SK-N-SH (cell line): ENCODE results near the gene IFT172. TPM values are rescaled to one million over a fixed set of nuclear protein-coding genes. Genes with fewer than 3 reads are reported as not detected.
"Not testable (repeated sequence)": the region's sequence is repeated elsewhere in the genome, so short reads cannot be mapped to it uniquely, and the experiment has no call there.

Source experiments
- CTCF ChIA-PET: fragments of 300-600, 350-600 bp; formaldehyde crosslinking; extraction: SDS; loops from one replicate; lab custom pipeline; 2021; lab: Yijun Ruan, JAX
- POLR2A ChIA-PET: fragments of 350-600 bp; sonication (Branson Sonifier 250); formaldehyde crosslinking; extraction: SDS; loops from one replicate; lab custom pipeline; 2020; ENCODE audit warnings: antibody characterized with exemption, inconsistent platforms; lab: Yijun Ruan, JAX
- DNase-seq: peaks from one replicate; pipeline ENCODE4 v3.0.0; 2012
- H2AFZ ChIP-seq: fragments of 200-600 bp; sonication (generic); 2 replicates; pipeline ENCODE4 v1.8.1; 2016; ENCODE audit warnings: antibody characterized with exemption, mild to moderate bottlenecking, low read depth
- H3F3A ChIP-seq: fragments of 200-600 bp; sonication (generic); replicated peaks from 2 replicates; pipeline ENCODE3; 2016; ENCODE audit warnings: antibody characterized with exemption, mild to moderate bottlenecking; ENCODE audit not compliant: insufficient read depth
- H3K27ac ChIP-seq, 2 experiments: fragments of 200-500 bp in 1 of 2; fragments of 200-600 bp in 1 of 2; sonication (Bioruptor generic) in 1 of 2; sonication (generic), shearing (Covaris generic) in 1 of 2; 2 replicates each; pipeline versions ENCODE4 v1.5.1 to v1.6.1; 2014 to 2016; ENCODE audit warnings: low read depth in 2 of 2, inconsistent platforms in 1 of 2, low read length in 1 of 2, mild to moderate bottlenecking in 1 of 2, mixed read lengths in 1 of 2
- H3K27me3 ChIP-seq: fragments of 200-600 bp; sonication (generic), shearing (Covaris generic); 2 replicates; pipeline ENCODE4 v1.6.1; 2016; ENCODE audit warnings: mixed run types; ENCODE audit not compliant: insufficient read depth
- H3K36me3 ChIP-seq, 2 experiments: fragments of 200-500 bp in 1 of 2; fragments of 200-600 bp in 1 of 2; sonication (Bioruptor generic) in 1 of 2; sonication (generic) in 1 of 2; replicated peaks in 1 of 2; 2 replicates each; pipeline versions ENCODE3 to v1.5.1; 2014 to 2016; ENCODE audit warnings: low read length in 1 of 2, mild to moderate bottlenecking in 1 of 2; ENCODE audit not compliant: insufficient read depth in 2 of 2, control insufficient read depth in 1 of 2
- H3K4me1 ChIP-seq, 2 experiments: fragments of 200-500 bp in 1 of 2; fragments of 200-600 bp in 1 of 2; sonication (Bioruptor generic) in 1 of 2; sonication (generic), shearing (Covaris generic) in 1 of 2; 2 replicates each; pipeline versions ENCODE4 v1.5.1 to v1.6.1; 2014 to 2016; ENCODE audit warnings: low read depth in 1 of 2, low read length in 1 of 2, mixed run types in 1 of 2; ENCODE audit not compliant: insufficient read depth in 2 of 2, control insufficient read depth in 1 of 2
- H3K4me2 ChIP-seq: fragments of 200-600 bp; sonication (generic), shearing (Covaris generic); 2 replicates; pipeline ENCODE4 v1.6.1; 2017; ENCODE audit warnings: mixed run types
- H3K4me3 ChIP-seq, 2 experiments: fragments of 200-500 bp in 1 of 2; fragments of 200-600 bp in 1 of 2; sonication (Bioruptor generic) in 1 of 2; sonication (generic), shearing (Covaris generic) in 1 of 2; 2 replicates each; pipeline versions ENCODE4 v1.5.1 to v1.8.1; 2014 to 2016; ENCODE audit warnings: low read depth in 2 of 2, inconsistent platforms in 1 of 2, low read length in 1 of 2, mild to moderate bottlenecking in 1 of 2, mixed read lengths in 1 of 2, moderate library complexity in 1 of 2
- H3K79me2 ChIP-seq: fragments of 200-600 bp; sonication (generic); 2 replicates; pipeline ENCODE4 v1.8.1; 2017; ENCODE audit warnings: mild to moderate bottlenecking; ENCODE audit not compliant: insufficient read depth
- H3K9ac ChIP-seq: fragments of 200-600 bp; sonication (generic); 2 replicates; pipeline ENCODE4 v1.6.1; 2017; ENCODE audit warnings: mixed run types
- H3K9me2 ChIP-seq: fragments of 200-600 bp; sonication (generic); 2 replicates; pipeline ENCODE4 v1.6.1; 2017; ENCODE audit warnings: mixed run types
- H3K9me3 ChIP-seq: fragments of 200-600 bp; sonication (generic); 2 replicates; pipeline ENCODE4 v1.6.1; 2017; ENCODE audit warnings: mixed run types, mild to moderate bottlenecking, moderate library complexity
- H4K20me1 ChIP-seq: fragments of 200-600 bp; sonication (generic); 2 replicates; pipeline ENCODE4 v1.6.1; 2017; ENCODE audit warnings: mild to moderate bottlenecking, mixed run types; ENCODE audit not compliant: insufficient read depth
- CHD2 ChIP-seq: fragments of 150-350 bp; IDR thresholded peaks from 2 replicates; pipeline ENCODE4 v1.6.1; 2018; ENCODE audit warnings: low read length; ENCODE audit not compliant: partially characterized antibody
- ELF1 ChIP-seq: IDR thresholded peaks from 2 replicates; pipeline ENCODE4 v1.4.0; 2012
- FOXJ3 ChIP-seq: sonication (generic); formaldehyde crosslinking; IDR thresholded peaks from 2 replicates; pipeline ENCODE4 v1.5.1; 2020; ENCODE audit warnings: mild to moderate bottlenecking, missing genetic modification reagents
- FOXM1 ChIP-seq: IDR thresholded peaks from 2 replicates; pipeline ENCODE4 v1.4.0; 2012; ENCODE audit warnings: low read depth, mild to moderate bottlenecking
- GABPA ChIP-seq: IDR thresholded peaks from 2 replicates; pipeline ENCODE4 v1.4.0; 2012; ENCODE audit warnings: low read depth, mild to moderate bottlenecking
- JUND ChIP-seq: IDR thresholded peaks from 2 replicates; pipeline ENCODE4 v1.4.0; 2012
- MAX ChIP-seq: IDR thresholded peaks from 2 replicates; pipeline ENCODE4 v1.4.0; 2012; ENCODE audit warnings: low read depth
- NRF1 ChIP-seq: IDR thresholded peaks from 2 replicates; pipeline ENCODE4 v1.6.1; 2012; ENCODE audit warnings: low read depth, mild to moderate bottlenecking, low read length
- RCOR1 ChIP-seq: fragments of 150-350 bp; IDR thresholded peaks from 2 replicates; pipeline ENCODE4 v1.6.1; 2017; ENCODE audit warnings: antibody characterized with exemption, low read length
- REST ChIP-seq: IDR thresholded peaks from 2 replicates; pipeline ENCODE4 v1.6.1; 2012; ENCODE audit warnings: mild to moderate bottlenecking, low read depth, low read length, moderate library complexity
- RXRA ChIP-seq: IDR thresholded peaks from 2 replicates; pipeline ENCODE4 v1.4.0; 2012; ENCODE audit warnings: low read depth, mild to moderate bottlenecking, borderline replicate concordance
- TAF1 ChIP-seq: IDR thresholded peaks from 2 replicates; pipeline ENCODE4 v1.6.1; 2012; ENCODE audit warnings: low read depth, mild to moderate bottlenecking, low read length, moderate library complexity, borderline replicate concordance
- TEAD4 ChIP-seq: IDR thresholded peaks from 2 replicates; pipeline ENCODE4 v1.4.0; 2012; ENCODE audit warnings: mild to moderate bottlenecking, borderline replicate concordance; ENCODE audit not compliant: insufficient read depth
- WGBS: methylation state at CpG from one replicate; pipeline ENCODE4 v1.1.6; 2017; ENCODE audit warnings: low lambda C conversion rate; 5-methylcytosine and 5-hydroxymethylcytosine counted together
- polyA plus RNA-seq, 3 experiments: library from polyadenylated mRNA; depleted of rRNA; stranded (reverse); fragments of >200 nt; gene quantifications; 2 replicates each; pipeline ENCODE4 v1.2.3, GENCODE V29; 2012

IFT172 gene
- polyA plus RNA-seq, 1 of the 3 experiments (the other 2 are of a cell fraction), result 31.3 TPM

- TF ChIP-seq FOXJ3 (CRISPR knock-in tag) (0 out of 2 replicates have a peak, but pooled peaks have one; percentile 4), JUND (no peak), ELF1 (peak; percentile 38; the same call in 1 of the 2 replicates), TAF1 (peak; percentile 85), CHD2 (no peak), RCOR1 (peak; percentile 46; the same call in 1 of the 2 replicates), NRF1 (peak; percentile 58), RXRA (no peak), FOXM1 (no peak), GABPA (peak; percentile 28)
Measured at GRCh38 chr2:27428213-27428977, 61.1 kb downstream of the IFT172 start, which contains the start of gene NRBP1 (continued).

GRCh38 chr2:27427863-27428212, 61.7 kb downstream of the IFT172 start:
- CTCF ChIA-PET, result interaction anchor here (0.7 to 7.0 kb wide), 8 partner anchors 12 to 255 kb away, joined by 3 to 94 read pairs (median 7); partner anchors contain the start of gene PPM1G

GRCh38 chr2:27425039-27425438, 64.5 kb downstream of the IFT172 start:
- POLR2A ChIA-PET, result interaction anchor here (2.5 kb wide), 1 partner anchor 15 kb away, joined by 9 read pairs; the partner anchor contains the start of gene PPM1G
- not testable (repeated sequence) for H3K9me3 ChIP-seq

More at GRCh38 chr2:27427863-27428212, 61.7 kb downstream of the IFT172 start:
- TF ChIP-seq TEAD4 (no peak), ELF1 (no peak), REST (no peak), MAX (no peak)
- DNase-seq, result no peak
- WGBS, result 10% methylated on average over 7 of the region's 7 CpGs
- H4K20me1 ChIP-seq, result peaks cover 38% of the 10 kb centered on the region
- H3F3A ChIP-seq, result peaks cover 17% of the 10 kb centered on the region
- H3K4me1 ChIP-seq, result peaks cover 6 to 10% of the 10 kb centered on the region in 2 experiments; a peak in 3 of 4 replicates
- H3K79me2 ChIP-seq, result peaks cover 39% of the 10 kb centered on the region
- peak overlapping the region; percentile 74 to 92 for H3K4me3 ChIP-seq
- H3K27me3 ChIP-seq, result no peaks in the 10 kb centered on the region
- H3K9ac ChIP-seq, result peak overlapping the region; percentile 98
- H3K36me3 ChIP-seq, result peaks cover 0 to 12% of the 10 kb centered on the region in 2 experiments
- H3K9me2 ChIP-seq, result no peaks in the 10 kb centered on the region
- H3K4me2 ChIP-seq, result peak overlapping the region; percentile 84
- no peaks in the 10 kb centered on the region for H3K9me3 ChIP-seq
- POLR2A ChIA-PET, result interaction anchor here (0.5 to 4.3 kb wide), 11 partner anchors 10 to 236 kb away, joined by 4 to 66 read pairs (median 7); partner anchors contain the start of genes CCDC121, EIF2B4, GPN1 and GTF3C2
- H3K27ac ChIP-seq, result peak overlapping the region; percentile 92 to 93
- peak overlapping the region; percentile 92 for H2AFZ ChIP-seq

More at GRCh38 chr2:27425039-27425438, 64.5 kb downstream of the IFT172 start:
- H3K4me1 ChIP-seq, H2AFZ ChIP-seq, H3K27ac ChIP-seq, H3K36me3 ChIP-seq, DNase-seq, H3K4me2 ChIP-seq, H3K9me2 ChIP-seq, H3K4me3 ChIP-seq, H3K9ac ChIP-seq, H3K27me3 ChIP-seq: not testable (repeated sequence)
- CTCF ChIA-PET, result interaction anchor here (0.6 to 2.2 kb wide), 2 partner anchors 17 to 41 kb away, joined by 3 to 11 read pairs; partner anchors contain the start of gene PPM1G
- Histone ChIP-seq H4K20me1 (peaks cover 10% of the 10 kb centered on the region), H3F3A (peaks cover 16% of the 10 kb centered on the region), H3K79me2 (peaks cover 11% of the 10 kb centered on the region)
- 87% methylated on average over 10 of the region's 10 CpGs for WGBS
